Measurements from ENCODE around the gene CLCN5.

CLCN5 gene

GRCh38 chrX:49956313-49956712 is 33.9 kb downstream of the CLCN5 start:
- no peak overlapping the region for H2AFZ ChIP-seq (ENCODE audit: low read depth, low read length)
- H3K9me3 ChIP-seq (ENCODE audit: low read length), result no peaks in the 10 kb centered on the region
- no peaks in the 10 kb centered on the region for H3K36me3 ChIP-seq (ENCODE audit: insufficient read depth, low read length)
- H3K27me3 ChIP-seq (ENCODE audit: insufficient read depth, low read length), result no peaks in the 10 kb centered on the region
- H3K4me1 ChIP-seq (ENCODE audit: insufficient read depth, low read length), result no peaks in the 10 kb centered on the region
- no peak overlapping the region for H3K4me3 ChIP-seq (ENCODE audit: low read length)

GRCh38 chrX:49958727-49959485 is 36.5 kb downstream of the CLCN5 start:
- H3K27me3 ChIP-seq (ENCODE audit: insufficient read depth, low read length), result no peaks in the 10 kb centered on the region
- no peak overlapping the region for H3K4me3 ChIP-seq (ENCODE audit: low read length)
- no peak overlapping the region for H2AFZ ChIP-seq (ENCODE audit: low read depth, low read length)
- H3K36me3 ChIP-seq (ENCODE audit: insufficient read depth, low read length), result no peaks in the 10 kb centered on the region
- H3K4me1 ChIP-seq (ENCODE audit: insufficient read depth, low read length), result no peaks in the 10 kb centered on the region
- no peaks in the 10 kb centered on the region for H3K9me3 ChIP-seq (ENCODE audit: low read length)

- H3K9me3 ChIP-seq (ENCODE audit: low read length), result no peaks in the 10 kb centered on the region
- H3K4me3 ChIP-seq (ENCODE audit: low read length), result no peak overlapping the region
- H3K4me1 ChIP-seq (ENCODE audit: insufficient read depth, low read length), result no peaks in the 10 kb centered on the region
- H2AFZ ChIP-seq (ENCODE audit: low read depth, low read length), result no peak overlapping the region
- no peaks in the 10 kb centered on the region for H3K36me3 ChIP-seq (ENCODE audit: insufficient read depth, low read length)
- no peaks in the 10 kb centered on the region for H3K27me3 ChIP-seq (ENCODE audit: insufficient read depth, low read length)
These were observed 37.2 kb downstream of the CLCN5 start for GRCh38 chrX:49959602-49960001.

- no peak overlapping the region for H2AFZ ChIP-seq (ENCODE audit: low read depth, low read length)
- H3K9me3 ChIP-seq (ENCODE audit: low read length), result no peaks in the 10 kb centered on the region
- no peaks in the 10 kb centered on the region for H3K36me3 ChIP-seq (ENCODE audit: insufficient read depth, low read length)
- H3K4me3 ChIP-seq (ENCODE audit: low read length), result no peak overlapping the region
- H3K4me1 ChIP-seq (ENCODE audit: insufficient read depth, low read length), result no peaks in the 10 kb centered on the region
- no peaks in the 10 kb centered on the region for H3K27me3 ChIP-seq (ENCODE audit: insufficient read depth, low read length)
These were observed 37.7 kb downstream of the CLCN5 start for GRCh38 chrX:49960061-49960460.

GRCh38 chrX:49970674-49971073 is 48.3 kb downstream of the CLCN5 start:
- H2AFZ ChIP-seq (ENCODE audit: low read depth, low read length), result no peak overlapping the region
- no peaks in the 10 kb centered on the region for H3K4me1 ChIP-seq (ENCODE audit: insufficient read depth, low read length)
- H3K36me3 ChIP-seq (ENCODE audit: insufficient read depth, low read length), result no peaks in the 10 kb centered on the region
- H3K9me3 ChIP-seq (ENCODE audit: low read length), result no peaks in the 10 kb centered on the region
- H3K27me3 ChIP-seq (ENCODE audit: insufficient read depth, low read length), result no peaks in the 10 kb centered on the region
- H3K4me3 ChIP-seq (ENCODE audit: low read length), result no peak overlapping the region

GRCh38 chrX:49972328-49972860 is 50.0 kb downstream of the CLCN5 start:
- no peaks in the 10 kb centered on the region for H3K9me3 ChIP-seq (ENCODE audit: low read length)
- no peak overlapping the region for H2AFZ ChIP-seq (ENCODE audit: low read depth, low read length)
- no peak overlapping the region for H3K4me3 ChIP-seq (ENCODE audit: low read length)
- H3K36me3 ChIP-seq (ENCODE audit: insufficient read depth, low read length), result no peaks in the 10 kb centered on the region
- H3K27me3 ChIP-seq (ENCODE audit: insufficient read depth, low read length), result no peaks in the 10 kb centered on the region
- H3K4me1 ChIP-seq (ENCODE audit: insufficient read depth, low read length), result no peaks in the 10 kb centered on the region

- no peaks in the 10 kb centered on the region for H3K36me3 ChIP-seq (ENCODE audit: insufficient read depth, low read length)
- no peak overlapping the region for H2AFZ ChIP-seq (ENCODE audit: low read depth, low read length)
- peaks cover 7% of the 10 kb centered on the region for H3K4me1 ChIP-seq (ENCODE audit: insufficient read depth, low read length)
- no peaks in the 10 kb centered on the region for H3K9me3 ChIP-seq (ENCODE audit: low read length)
- H3K27me3 ChIP-seq (ENCODE audit: insufficient read depth, low read length), result no peaks in the 10 kb centered on the region
- H3K4me3 ChIP-seq (ENCODE audit: low read length), result no peak overlapping the region
These were observed 54.3 kb downstream of the CLCN5 start for GRCh38 chrX:49976682-49977197.

- Histone ChIP-seq H3K4me1 (ENCODE audit: insufficient read depth, low read length) (peaks cover 14% of the 10 kb centered on the region), H3K27me3 (ENCODE audit: insufficient read depth, low read length) (no peaks in the 10 kb centered on the region), H2AFZ (ENCODE audit: low read depth, low read length) (no peak overlapping the region), H3K4me3 (ENCODE audit: low read length) (no peak overlapping the region), H3K9me3 (ENCODE audit: low read length) (no peaks in the 10 kb centered on the region), H3K36me3 (ENCODE audit: insufficient read depth, low read length) (no peaks in the 10 kb centered on the region)
These were observed 55.1 kb downstream of the CLCN5 start for GRCh38 chrX:49977319-49978090.

- Histone ChIP-seq H3K27me3 (ENCODE audit: insufficient read depth, low read length) (no peaks in the 10 kb centered on the region), H2AFZ (ENCODE audit: low read depth, low read length) (no peak overlapping the region), H3K36me3 (ENCODE audit: insufficient read depth, low read length) (no peaks in the 10 kb centered on the region), H3K4me1 (ENCODE audit: insufficient read depth, low read length) (peaks cover 19% of the 10 kb centered on the region), H3K4me3 (ENCODE audit: low read length) (no peak overlapping the region), H3K9me3 (ENCODE audit: low read length) (no peaks in the 10 kb centered on the region)
These were observed 55.8 kb downstream of the CLCN5 start for GRCh38 chrX:49978176-49978575.

- no peak overlapping the region for H2AFZ ChIP-seq (ENCODE audit: low read depth, low read length)
- no peaks in the 10 kb centered on the region for H3K9me3 ChIP-seq (ENCODE audit: low read length)
- H3K4me3 ChIP-seq (ENCODE audit: low read length), result no peak overlapping the region
- no peaks in the 10 kb centered on the region for H3K36me3 ChIP-seq (ENCODE audit: insufficient read depth, low read length)
- peaks cover 17% of the 10 kb centered on the region for H3K4me1 ChIP-seq (ENCODE audit: insufficient read depth, low read length)
- H3K27me3 ChIP-seq (ENCODE audit: insufficient read depth, low read length), result no peaks in the 10 kb centered on the region
These were observed 63.7 kb downstream of the CLCN5 start for GRCh38 chrX:49986058-49986457.

- no peaks in the 10 kb centered on the region for H3K9me3 ChIP-seq (ENCODE audit: low read length)
- no peaks in the 10 kb centered on the region for H3K36me3 ChIP-seq (ENCODE audit: insufficient read depth, low read length)
- H3K4me1 ChIP-seq (ENCODE audit: insufficient read depth, low read length), result peaks cover 6% of the 10 kb centered on the region
- H2AFZ ChIP-seq (ENCODE audit: low read depth, low read length), result no peak overlapping the region
- H3K27me3 ChIP-seq (ENCODE audit: insufficient read depth, low read length), result no peaks in the 10 kb centered on the region
- no peak overlapping the region for H3K4me3 ChIP-seq (ENCODE audit: low read length)
These were observed 65.3 kb downstream of the CLCN5 start for GRCh38 chrX:49987651-49988050.

GRCh38 chrX:49988143-49988542 is 65.7 kb downstream of the CLCN5 start:
- H3K4me3 ChIP-seq (ENCODE audit: low read length), result no peak overlapping the region

GRCh38 chrX:49991758-49992157 is 69.4 kb downstream of the CLCN5 start:
- H2AFZ ChIP-seq (ENCODE audit: low read depth, low read length), result no peak overlapping the region
- no peak overlapping the region for H3K4me3 ChIP-seq (ENCODE audit: low read length)

More at GRCh38 chrX:49988143-49988542, 65.7 kb downstream of the CLCN5 start:
- Histone ChIP-seq H3K27me3 (ENCODE audit: insufficient read depth, low read length) (no peaks in the 10 kb centered on the region), H3K4me1 (ENCODE audit: insufficient read depth, low read length) (peaks cover 2% of the 10 kb centered on the region), H3K36me3 (ENCODE audit: insufficient read depth, low read length) (no peaks in the 10 kb centered on the region), H2AFZ (ENCODE audit: low read depth, low read length) (no peak overlapping the region), H3K9me3 (ENCODE audit: low read length) (no peaks in the 10 kb centered on the region)

More at GRCh38 chrX:49991758-49992157, 69.4 kb downstream of the CLCN5 start:
- Histone ChIP-seq H3K9me3 (ENCODE audit: low read length) (no peaks in the 10 kb centered on the region), H3K36me3 (ENCODE audit: insufficient read depth, low read length) (no peaks in the 10 kb centered on the region), H3K27me3 (ENCODE audit: insufficient read depth, low read length) (no peaks in the 10 kb centered on the region), H3K4me1 (ENCODE audit: insufficient read depth, low read length) (peaks cover 2% of the 10 kb centered on the region)

Measured in neuron (in vitro differentiated cells).